D721Med (cell line): ENCODE results near the gene COL13A1.

ENCODE experiments used
- DNase-seq: peaks from one replicate; pipeline ENCODE4 v3.0.0; 2011; ENCODE audit warnings: low spot score; ENCODE audit not compliant: insufficient read length
- FAIRE-seq: peaks from 2 replicates; lab custom pipeline; 2011; peaks lifted over from hg19 to GRCh38; lab: Jason Lieb, UNC
- CTCF ChIP-seq: IDR thresholded peaks from 2 replicates; pipeline ENCODE4 v1.5.1; 2012; ENCODE audit warnings: mild to moderate bottlenecking, control low read depth; ENCODE audit not compliant: insufficient read depth; ENCODE audit errors: missing control alignments

The COL13A1 gene

GRCh38 chr10:69963178-69963834 lies 161.6 kb downstream of the COL13A1 start:
- TF ChIP-seq CTCF, result no peak
- no peak for FAIRE-seq
- DNase-seq, result no peak

- no peak for TF ChIP-seq CTCF
- DNase-seq (no peak), FAIRE-seq (no peak)
Observed at GRCh38 chr10:69963835-69964710, 162.4 kb downstream of the COL13A1 start.

- FAIRE-seq (no peak), DNase-seq (no peak)
- no peak for TF ChIP-seq CTCF
Observed at GRCh38 chr10:69965086-69965485, 163.4 kb downstream of the COL13A1 start.

GRCh38 chr10:69965919-69966662 lies 164.4 kb downstream of the COL13A1 start:
- FAIRE-seq (no peak), DNase-seq (no peak)
- no peak for TF ChIP-seq CTCF

GRCh38 chr10:69968830-69969229 lies 167.1 kb downstream of the COL13A1 start:
- no peak for FAIRE-seq
- peak; percentile 19 for TF ChIP-seq CTCF
- DNase-seq, result no peak

- TF ChIP-seq CTCF, result no peak
- no peak for DNase-seq
- no peak for FAIRE-seq
Observed at GRCh38 chr10:69969977-69970376, 168.3 kb downstream of the COL13A1 start.
